Panc1 (cell line): Measurements from ENCODE around the gene ETFDH. TPM values are rescaled to one million over a fixed set of nuclear protein-coding genes. Genes with fewer than 3 reads are reported as not detected.
"Not testable (repeated sequence)": the region's sequence is repeated elsewhere in the genome, so short reads cannot be mapped to it uniquely, and the experiment has no call there.

Experiments used
- ATAC-seq: fragments of 200-7000 bp; cut with Tn5 transposase; 2 replicates; pipeline ENCODE4 v1.9.1; 2020; ENCODE audit warnings: mild to moderate bottlenecking, moderate library complexity
- BruUV-seq: library from RNA; stranded (reverse); fragments of 400-500 nt; replicated peaks from 2 replicates; lab custom pipeline; 2021; lab: Mats Ljungman, UMichigan
- CTCF ChIA-PET: fragments of 300-600 bp; sonication (Branson Sonifier 250); formaldehyde crosslinking; loops from one replicate; lab custom pipeline; 2022; ENCODE audit warnings: antibody characterized with exemption; lab: Charles Lee
- POLR2A ChIA-PET: fragments of 300-600 bp; sonication (Branson Sonifier 250); formaldehyde crosslinking; loops from one replicate; lab custom pipeline; 2022; ENCODE audit warnings: antibody characterized with exemption; lab: Charles Lee
- DNase-seq: peaks from one replicate; pipeline ENCODE4 v3.0.0-alpha.2; 2010; ENCODE audit warnings: low read depth, low spot score
- H3K27ac ChIP-seq: 2 replicates; pipeline ENCODE4 v1.5.1; 2011; ENCODE audit warnings: mild to moderate bottlenecking, low read length, inconsistent platforms
- H3K27me3 ChIP-seq: fragments of 200-500 bp; sonication (Bioruptor generic); 2 replicates; pipeline ENCODE4 v1.6.0; 2014; ENCODE audit warnings: low read length, inconsistent platforms; ENCODE audit not compliant: control insufficient read depth, insufficient read depth
- H3K36me3 ChIP-seq: fragments of 200-500 bp; sonication (Bioruptor generic); 2 replicates; pipeline ENCODE4 v1.5.1; 2014; ENCODE audit warnings: inconsistent platforms, mild to moderate bottlenecking, low read length, moderate library complexity; ENCODE audit not compliant: control insufficient read depth, insufficient read depth
- H3K4me1 ChIP-seq: 2 replicates; pipeline ENCODE4 v1.5.1; 2011; ENCODE audit warnings: inconsistent platforms, mild to moderate bottlenecking, low read length, moderate library complexity; ENCODE audit not compliant: control insufficient read depth, insufficient read depth
- H3K4me3 ChIP-seq, 2 experiments: 2 replicates each; pipeline ENCODE4 v1.5.1; 2011 to 2012; ENCODE audit warnings: low read depth in 2 of 2, low read length in 2 of 2, mild to moderate bottlenecking in 2 of 2, inconsistent platforms in 1 of 2, moderate library complexity in 1 of 2
- H3K9me3 ChIP-seq: fragments of 200-500 bp; sonication (Bioruptor generic); 2 replicates; pipeline ENCODE4 v1.5.1; 2014; ENCODE audit warnings: low read depth, mild to moderate bottlenecking, inconsistent platforms, low read length, moderate library complexity; ENCODE audit not compliant: control insufficient read depth, insufficient read depth
- POLR2AphosphoS5 ChIP-seq: IDR thresholded peaks from 2 replicates; pipeline ENCODE4 v1.6.1; 2012; ENCODE audit warnings: mild to moderate bottlenecking, low read depth, low read length, moderate library complexity
- SIN3A ChIP-seq: IDR thresholded peaks from 2 replicates; pipeline ENCODE4 v1.6.1; 2012; ENCODE audit warnings: low read depth, mild to moderate bottlenecking, low read length, moderate library complexity, borderline replicate concordance; ENCODE audit not compliant: insufficient read depth
- TCF7L2 ChIP-seq: IDR thresholded peaks from 2 replicates; pipeline ENCODE4 v1.6.1; 2011; ENCODE audit warnings: mild to moderate bottlenecking, low read depth, low read length, inconsistent platforms
- in situ Hi-C: cut with HindIII; loops from 2 replicates; pipeline ENCODE4 v1.10.0; 2016; ENCODE audit warnings: low sequenced_read_pairs, low pct_unique_long_range_greater_than_20kb
- intact Hi-C: fragments of 100-400 bp; cut with micrococcal nuclease; formaldehyde crosslinking; loops from one replicate; pipeline ENCODE4 v1.10.0; 2022; ENCODE audit not compliant: unreplicated experiment
- total RNA-seq: library from RNA; stranded (reverse); gene quantifications from one replicate; pipeline ENCODE4 v1.2.1, GENCODE V29; 2021; ENCODE audit not compliant: unreplicated experiment
- TF ChIP-seq, protein P1 (sequence below): fragments of 450-650 bp; IDR thresholded peaks from 2 replicates; pipeline ENCODE4 v1.5.1; 2017; ENCODE audit warnings: mild to moderate bottlenecking
- TF ChIP-seq, protein P2 (sequence below), 2 experiments: IDR thresholded peaks; 2 replicates each; pipeline ENCODE4 v1.6.1; 2011 to 2012; ENCODE audit warnings: low read depth in 2 of 2, control low read depth in 1 of 2, low read length in 1 of 2, mild to moderate bottlenecking in 1 of 2, moderate library complexity in 1 of 2; ENCODE audit not compliant: insufficient read depth in 1 of 2

Gene ETFDH
- total RNA-seq, 1 experiment from 2014 or later, result 23.7 TPM

DNA sequence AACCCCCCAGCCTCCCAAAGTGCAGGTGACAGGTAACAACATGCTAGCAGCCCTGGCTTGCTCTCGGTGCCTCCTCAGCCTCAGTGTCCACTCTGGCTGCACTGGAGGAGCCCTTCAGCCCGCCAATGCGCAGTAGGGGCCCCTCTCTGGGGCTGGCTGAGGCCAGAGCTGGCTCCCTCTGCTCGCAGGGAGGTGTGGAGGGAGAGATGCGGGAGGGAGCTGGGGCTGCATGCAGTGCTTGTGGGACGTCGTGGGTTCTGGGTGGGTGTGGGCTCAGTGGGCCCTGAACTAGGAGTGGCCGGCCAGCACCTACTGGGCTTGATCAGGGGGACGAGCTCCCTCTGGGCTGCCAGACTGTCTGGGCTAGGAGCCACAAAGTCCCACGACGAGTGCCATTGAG, 14.8 kb upstream of the ETFDH start:
- CTCF ChIA-PET, result no interaction called here
- intact Hi-C loops, result no loop called here

DNA sequence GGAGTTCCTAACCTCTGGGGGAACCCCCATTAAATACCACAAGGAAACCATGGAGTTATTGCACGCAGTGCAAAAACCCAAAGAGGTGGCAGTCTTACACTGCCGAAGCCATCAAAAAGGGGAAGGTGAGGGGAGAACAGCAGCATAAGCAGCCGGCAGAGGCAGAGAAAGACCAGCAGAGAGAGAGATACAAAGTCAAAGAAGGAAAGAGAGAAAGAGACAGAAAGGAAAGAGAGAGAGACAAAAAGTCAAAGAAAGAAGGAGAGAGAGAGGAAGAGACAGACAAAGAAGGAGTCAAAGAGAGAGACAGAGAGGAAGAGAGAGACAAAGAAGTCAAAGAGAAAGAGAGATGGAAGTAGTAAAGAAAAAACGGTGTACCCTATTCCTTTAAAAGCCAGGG, 8.8 kb upstream of the ETFDH start:
- H3K36me3 ChIP-seq, H3K9me3 ChIP-seq, H3K27ac ChIP-seq, CTCF ChIA-PET, H3K27me3 ChIP-seq, in situ Hi-C loops, BruUV-seq, ATAC-seq, H3K4me3 ChIP-seq, DNase-seq, intact Hi-C loops, POLR2A ChIA-PET, H3K4me1 ChIP-seq: not testable (repeated sequence)

More for the DNA sequence above, 14.8 kb upstream of the ETFDH start:
- H3K4me1 ChIP-seq, result no peaks in the 10 kb centered on the region
- POLR2A ChIA-PET, result no interaction called here
- no TSS peak for BruUV-seq
- no peaks in the 10 kb centered on the region for H3K36me3 ChIP-seq
- H3K27me3 ChIP-seq, result no peaks in the 10 kb centered on the region
- ATAC-seq, result no peak
- TF ChIP-seq SIN3A (no peak), TCF7L2 (no peak), POLR2AphosphoS5 (no peak)
- TF ChIP-seq, protein P1, sequence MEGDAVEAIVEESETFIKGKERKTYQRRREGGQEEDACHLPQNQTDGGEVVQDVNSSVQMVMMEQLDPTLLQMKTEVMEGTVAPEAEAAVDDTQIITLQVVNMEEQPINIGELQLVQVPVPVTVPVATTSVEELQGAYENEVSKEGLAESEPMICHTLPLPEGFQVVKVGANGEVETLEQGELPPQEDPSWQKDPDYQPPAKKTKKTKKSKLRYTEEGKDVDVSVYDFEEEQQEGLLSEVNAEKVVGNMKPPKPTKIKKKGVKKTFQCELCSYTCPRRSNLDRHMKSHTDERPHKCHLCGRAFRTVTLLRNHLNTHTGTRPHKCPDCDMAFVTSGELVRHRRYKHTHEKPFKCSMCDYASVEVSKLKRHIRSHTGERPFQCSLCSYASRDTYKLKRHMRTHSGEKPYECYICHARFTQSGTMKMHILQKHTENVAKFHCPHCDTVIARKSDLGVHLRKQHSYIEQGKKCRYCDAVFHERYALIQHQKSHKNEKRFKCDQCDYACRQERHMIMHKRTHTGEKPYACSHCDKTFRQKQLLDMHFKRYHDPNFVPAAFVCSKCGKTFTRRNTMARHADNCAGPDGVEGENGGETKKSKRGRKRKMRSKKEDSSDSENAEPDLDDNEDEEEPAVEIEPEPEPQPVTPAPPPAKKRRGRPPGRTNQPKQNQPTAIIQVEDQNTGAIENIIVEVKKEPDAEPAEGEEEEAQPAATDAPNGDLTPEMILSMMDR, result no peak
- TF ChIP-seq, protein P2, sequence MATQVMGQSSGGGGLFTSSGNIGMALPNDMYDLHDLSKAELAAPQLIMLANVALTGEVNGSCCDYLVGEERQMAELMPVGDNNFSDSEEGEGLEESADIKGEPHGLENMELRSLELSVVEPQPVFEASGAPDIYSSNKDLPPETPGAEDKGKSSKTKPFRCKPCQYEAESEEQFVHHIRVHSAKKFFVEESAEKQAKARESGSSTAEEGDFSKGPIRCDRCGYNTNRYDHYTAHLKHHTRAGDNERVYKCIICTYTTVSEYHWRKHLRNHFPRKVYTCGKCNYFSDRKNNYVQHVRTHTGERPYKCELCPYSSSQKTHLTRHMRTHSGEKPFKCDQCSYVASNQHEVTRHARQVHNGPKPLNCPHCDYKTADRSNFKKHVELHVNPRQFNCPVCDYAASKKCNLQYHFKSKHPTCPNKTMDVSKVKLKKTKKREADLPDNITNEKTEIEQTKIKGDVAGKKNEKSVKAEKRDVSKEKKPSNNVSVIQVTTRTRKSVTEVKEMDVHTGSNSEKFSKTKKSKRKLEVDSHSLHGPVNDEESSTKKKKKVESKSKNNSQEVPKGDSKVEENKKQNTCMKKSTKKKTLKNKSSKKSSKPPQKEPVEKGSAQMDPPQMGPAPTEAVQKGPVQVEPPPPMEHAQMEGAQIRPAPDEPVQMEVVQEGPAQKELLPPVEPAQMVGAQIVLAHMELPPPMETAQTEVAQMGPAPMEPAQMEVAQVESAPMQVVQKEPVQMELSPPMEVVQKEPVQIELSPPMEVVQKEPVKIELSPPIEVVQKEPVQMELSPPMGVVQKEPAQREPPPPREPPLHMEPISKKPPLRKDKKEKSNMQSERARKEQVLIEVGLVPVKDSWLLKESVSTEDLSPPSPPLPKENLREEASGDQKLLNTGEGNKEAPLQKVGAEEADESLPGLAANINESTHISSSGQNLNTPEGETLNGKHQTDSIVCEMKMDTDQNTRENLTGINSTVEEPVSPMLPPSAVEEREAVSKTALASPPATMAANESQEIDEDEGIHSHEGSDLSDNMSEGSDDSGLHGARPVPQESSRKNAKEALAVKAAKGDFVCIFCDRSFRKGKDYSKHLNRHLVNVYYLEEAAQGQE (IDR thresholded peaks at IDR 0.05; ENCODE audit: insufficient read depth in 1 of 2, low read depth in 2 of 2, low read length in 1 of 2), result no peak
- DNase-seq, result no peak
- H3K9me3 ChIP-seq, result no peaks in the 10 kb centered on the region
- in situ Hi-C loops, result no loop called here
- H3K27ac ChIP-seq, result no peak overlapping the region
- H3K4me3 ChIP-seq, result no peak overlapping the region

DNA sequence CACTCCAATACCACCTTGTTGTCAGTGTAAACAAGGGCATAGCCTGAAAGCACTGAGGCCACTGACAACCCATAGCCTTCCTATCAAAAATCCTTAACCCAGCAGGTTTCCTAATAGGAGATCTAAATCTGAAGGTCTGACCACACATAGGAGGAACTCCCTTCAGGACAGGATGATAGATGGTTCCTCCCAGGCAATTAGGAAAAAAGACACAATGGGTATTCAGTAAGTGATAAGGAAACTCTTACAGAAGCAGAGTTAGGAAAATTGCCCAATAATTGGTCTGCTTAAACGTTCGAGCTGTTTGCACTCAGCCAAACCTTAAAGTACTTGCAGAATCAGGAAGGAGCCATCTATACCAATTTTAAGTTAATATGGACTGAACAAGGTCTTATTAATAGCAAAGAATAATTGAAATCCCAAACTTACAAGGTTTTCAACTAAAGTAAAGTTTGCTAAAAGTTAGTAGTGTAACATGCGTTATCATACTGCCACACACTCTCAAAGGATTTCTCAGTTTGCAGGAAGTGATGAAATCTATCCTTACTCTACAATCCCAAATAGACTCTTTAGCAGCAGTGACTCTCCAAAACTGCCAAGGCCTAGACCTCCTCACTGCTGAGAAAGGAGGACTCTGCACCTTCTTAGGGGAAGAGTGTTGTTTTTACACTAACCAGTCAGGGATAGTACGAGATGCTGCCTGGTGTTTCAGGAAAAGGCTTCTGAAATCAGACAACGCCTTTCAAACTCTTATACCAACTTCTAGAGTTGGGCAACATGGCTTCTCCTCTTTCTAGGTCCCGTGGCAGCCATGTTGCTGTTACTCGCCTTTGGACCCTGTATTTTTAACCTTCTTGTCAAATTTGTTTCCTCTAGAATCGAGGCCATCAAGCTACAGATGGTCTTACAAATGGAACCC, 8.1 kb upstream of the ETFDH start:
- intact Hi-C loops, H3K27ac ChIP-seq, H3K9me3 ChIP-seq, H3K36me3 ChIP-seq, POLR2A ChIA-PET, H3K4me1 ChIP-seq, H3K4me3 ChIP-seq, ATAC-seq, in situ Hi-C loops, DNase-seq, CTCF ChIA-PET, H3K27me3 ChIP-seq, BruUV-seq: not testable (repeated sequence)
